ENCODE measurements around the gene TCF4.

Gene TCF4

GRCh38 chr18:55220523-55220922 lies 367.5 kb downstream of the TCF4 start:
- DNase-seq = no peak

DNA sequence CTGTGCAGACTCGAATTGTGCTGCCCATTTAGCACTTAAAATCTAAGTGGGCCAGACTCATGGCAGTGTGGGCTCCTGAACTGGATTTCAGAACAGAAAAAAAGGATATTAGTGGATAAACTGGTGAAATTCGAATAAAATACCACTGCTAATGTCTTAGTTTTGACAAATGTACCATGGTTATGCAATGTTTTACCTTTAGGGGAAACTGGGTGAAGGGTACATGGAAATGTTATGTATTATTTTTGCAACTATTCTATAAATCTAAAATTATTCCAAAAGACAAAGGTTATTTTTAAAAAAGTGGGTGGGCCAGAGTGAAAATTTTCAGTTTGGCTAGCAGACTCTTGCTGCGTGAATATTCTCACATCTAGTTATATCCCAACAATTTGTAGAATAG lies 368.2 kb downstream of the TCF4 start:
- no peak for DNase-seq

DNA sequence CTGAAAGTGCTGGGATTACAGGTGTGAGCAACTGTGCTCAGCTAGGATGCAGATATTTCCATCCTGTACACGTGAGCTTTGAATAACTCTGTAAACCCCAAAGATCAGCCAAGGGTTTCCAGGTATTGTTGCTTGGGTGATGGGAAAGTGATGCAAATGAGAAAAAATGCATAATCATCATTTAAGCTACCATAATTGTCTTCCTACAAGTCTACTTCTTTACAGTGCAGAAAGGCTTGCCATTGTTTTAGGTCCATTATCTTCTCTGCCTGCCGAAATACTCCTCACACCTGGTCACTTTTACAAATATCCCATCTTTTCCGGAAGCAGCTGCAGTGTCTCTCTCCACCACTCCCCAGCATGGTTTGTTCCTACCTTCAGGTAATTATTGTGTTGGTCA lies 368.9 kb downstream of the TCF4 start:
- no peak for DNase-seq

DNA sequence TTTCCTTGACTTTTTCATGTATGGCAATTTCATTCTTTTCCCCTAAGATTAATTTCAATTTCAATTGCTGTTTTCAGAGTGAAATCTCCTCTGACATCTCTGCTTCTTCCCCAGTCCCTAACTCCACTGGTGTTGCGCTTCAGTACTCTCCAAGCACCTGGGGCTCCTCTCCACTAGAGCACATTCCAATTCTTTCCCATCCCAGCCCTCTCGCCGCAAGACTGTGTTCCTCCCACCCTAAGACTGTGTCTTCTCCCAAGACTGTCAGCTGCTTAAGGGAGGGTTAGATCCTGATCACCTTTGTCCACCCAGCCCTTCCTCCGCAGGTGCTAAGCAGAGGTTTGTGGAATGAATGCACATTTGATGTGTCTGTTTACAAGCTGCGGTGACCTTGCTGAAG lies 373.0 kb downstream of the TCF4 start:
- no peak for DNase-seq

DNA sequence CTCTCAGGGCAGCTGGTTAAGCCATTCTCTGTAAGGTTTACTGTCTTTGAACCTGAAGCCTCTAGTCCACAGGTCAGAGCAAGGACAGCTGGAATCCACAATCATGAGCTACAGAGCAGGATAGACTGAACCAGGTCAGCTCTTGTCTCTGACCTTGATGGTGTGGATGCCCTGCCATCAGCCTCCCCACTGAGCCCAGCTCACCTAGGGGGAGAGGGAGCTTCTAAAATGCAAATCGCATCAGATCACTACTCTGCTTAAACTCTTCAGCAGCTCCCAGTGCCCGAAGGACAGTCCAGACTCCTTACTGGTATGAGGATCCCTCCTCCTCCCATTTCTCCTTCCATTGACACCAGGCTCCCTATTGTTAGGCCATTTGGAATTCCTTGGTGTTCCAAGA lies 373.5 kb downstream of the TCF4 start:
- no peak for DNase-seq

- DNase-seq = no peak
These were observed 374.4 kb downstream of the TCF4 start for GRCh38 chr18:55213586-55213985.

- no peak for DNase-seq
These were observed 381.1 kb downstream of the TCF4 start for GRCh38 chr18:55206927-55207326.

GRCh38 chr18:55202232-55202917 lies 385.6 kb downstream of the TCF4 start:
- DNase-seq = no peak

DNA sequence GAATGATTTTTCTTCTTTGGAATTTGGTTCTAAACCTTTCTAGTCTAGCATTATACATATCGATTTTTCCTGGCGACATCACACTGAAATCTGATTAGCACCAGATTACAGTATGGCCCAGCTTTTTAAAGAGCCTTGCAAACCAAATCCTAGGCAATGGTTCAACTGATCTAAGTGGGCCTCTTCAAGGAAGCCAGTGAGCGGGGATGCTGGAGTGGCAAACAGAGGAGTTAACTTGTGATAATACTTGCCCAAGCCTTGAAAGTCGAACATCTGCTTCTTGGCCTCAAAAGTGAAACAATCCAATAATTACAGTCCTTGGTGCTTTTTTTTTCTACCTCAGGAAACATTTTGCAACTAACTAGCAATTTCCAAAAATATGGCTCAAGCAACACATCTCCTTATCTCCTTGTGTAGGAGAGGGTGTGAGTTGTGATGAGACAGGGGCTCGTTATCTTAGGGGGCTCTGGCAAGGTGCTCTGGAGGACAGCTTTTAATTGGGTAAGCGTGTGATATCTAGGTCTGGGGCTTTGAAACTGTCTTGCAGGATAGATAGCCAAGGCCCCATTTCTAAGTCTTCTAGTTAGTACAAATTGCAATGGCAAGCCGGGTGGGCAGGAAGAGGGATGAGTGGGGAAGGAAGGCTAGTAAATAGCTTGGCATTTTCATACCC lies 388.6 kb downstream of the TCF4 start:
- no peak for DNase-seq

GRCh38 chr18:55195863-55196262 lies 392.1 kb downstream of the TCF4 start:
- DNase-seq = no peak

- no peak for DNase-seq
These were observed 398.0 kb downstream of the TCF4 start for GRCh38 chr18:55189972-55190371.

GRCh38 chr18:55186588-55186987 lies 401.4 kb downstream of the TCF4 start:
- DNase-seq = no peak

DNA sequence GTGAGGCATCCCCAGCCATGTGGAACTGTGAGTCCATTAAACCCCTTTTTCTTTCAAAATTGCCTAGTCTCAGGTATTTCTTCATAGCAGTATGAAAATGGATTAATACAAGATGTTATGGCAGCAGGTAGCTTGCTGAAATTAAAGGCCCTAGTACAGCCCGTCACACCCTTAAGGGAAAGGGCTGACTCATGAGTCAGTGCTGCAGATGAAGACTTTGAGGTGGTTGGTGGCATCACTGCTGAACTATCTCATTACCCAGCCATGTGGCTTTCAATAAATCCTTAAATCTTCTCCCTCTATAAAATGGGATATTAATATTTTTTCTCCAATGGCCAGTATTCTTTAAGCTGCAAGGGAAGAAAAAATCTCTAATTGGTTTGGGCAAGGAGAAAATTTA lies 402.6 kb downstream of the TCF4 start:
- DNase-seq = no peak

DNA sequence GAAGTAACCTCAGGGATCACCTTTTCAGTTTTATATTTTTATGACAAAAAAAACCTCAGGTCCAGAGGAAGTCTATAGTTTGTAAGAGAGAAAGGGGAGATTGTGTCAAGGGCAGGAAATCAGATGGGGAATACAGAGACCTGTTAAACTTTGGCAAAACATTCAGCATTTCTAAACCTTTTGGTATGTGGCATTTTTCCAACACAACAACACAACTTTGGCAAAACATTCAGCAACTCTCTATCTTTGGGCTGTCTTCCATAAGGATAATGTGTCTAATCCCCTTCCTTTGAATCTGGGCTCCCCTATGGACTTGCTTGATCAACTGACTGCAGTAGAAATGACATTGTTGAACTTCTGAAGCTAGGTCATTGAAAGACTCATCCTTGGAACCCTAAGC lies 408.2 kb downstream of the TCF4 start:
- DNase-seq = no peak

DNA sequence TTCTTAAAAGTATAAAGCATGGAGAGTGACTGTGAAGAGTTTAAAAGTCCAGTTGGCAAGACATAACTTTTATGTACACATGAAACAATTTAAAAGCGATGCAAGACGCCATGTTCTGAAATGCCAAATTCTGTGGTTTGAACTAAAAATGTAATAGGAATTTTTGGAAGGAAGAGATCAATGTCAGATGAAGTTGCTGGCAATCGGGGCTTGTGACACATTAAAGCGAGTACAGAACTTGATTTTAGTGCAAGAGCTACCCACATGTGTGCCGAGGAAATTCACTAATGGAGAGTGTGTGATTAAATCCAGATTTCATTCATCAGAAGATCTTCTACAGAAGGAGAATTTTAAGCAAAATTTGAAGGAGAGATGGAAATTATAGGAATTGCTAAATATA lies 408.6 kb downstream of the TCF4 start:
- no peak for DNase-seq

- no peak for DNase-seq
These were observed 414.7 kb downstream of the TCF4 start for GRCh38 chr18:55173291-55173690.
